ENCODE data around the gene LAT. TPM values are rescaled to one million over a fixed set of nuclear protein-coding genes. Genes with fewer than 3 reads are reported as not detected.

Gene LAT
- total and polyA plus RNA-seq, 8 donors = 1.9 to 26.0 (median 2.7) TPM

DNA sequence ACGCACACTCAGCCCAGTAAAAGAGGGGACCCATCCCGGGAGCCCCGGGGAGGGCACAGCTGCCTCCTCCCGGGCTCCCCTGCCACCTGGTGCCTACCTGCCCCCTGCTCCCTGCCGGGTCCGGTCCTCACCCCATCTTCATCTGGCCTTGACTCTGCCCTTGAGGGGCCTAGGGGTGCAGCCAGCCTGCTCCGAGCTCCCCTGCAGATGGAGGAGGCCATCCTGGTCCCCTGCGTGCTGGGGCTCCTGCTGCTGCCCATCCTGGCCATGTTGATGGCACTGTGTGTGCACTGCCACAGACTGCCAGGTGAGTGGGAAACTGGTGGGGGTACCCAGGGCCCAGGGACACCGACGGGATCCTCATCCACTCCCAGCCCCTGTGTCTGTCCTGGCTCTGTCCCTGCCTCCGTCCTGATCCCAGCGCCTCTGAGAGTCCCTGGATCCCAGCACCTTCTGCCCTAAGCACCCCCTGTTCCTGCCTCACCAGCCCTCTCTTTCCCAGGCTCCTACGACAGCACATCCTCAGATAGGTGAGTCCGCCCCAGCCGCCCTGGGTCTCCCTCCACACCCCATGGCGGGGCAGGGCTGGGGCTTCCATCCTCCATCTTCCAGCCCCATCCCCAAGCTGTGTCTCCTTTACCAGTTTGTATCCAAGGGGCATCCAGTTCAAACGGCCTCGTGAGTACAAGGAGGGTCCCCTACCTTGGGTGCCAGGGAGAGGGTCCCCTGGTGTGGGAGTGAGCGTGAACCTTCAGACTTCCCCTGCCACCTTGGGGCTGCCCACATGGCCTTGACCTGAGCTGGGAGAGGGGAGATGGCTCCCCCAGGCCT, 574 bp downstream of the LAT start:
- TF ChIP-seq, protein P1, sequence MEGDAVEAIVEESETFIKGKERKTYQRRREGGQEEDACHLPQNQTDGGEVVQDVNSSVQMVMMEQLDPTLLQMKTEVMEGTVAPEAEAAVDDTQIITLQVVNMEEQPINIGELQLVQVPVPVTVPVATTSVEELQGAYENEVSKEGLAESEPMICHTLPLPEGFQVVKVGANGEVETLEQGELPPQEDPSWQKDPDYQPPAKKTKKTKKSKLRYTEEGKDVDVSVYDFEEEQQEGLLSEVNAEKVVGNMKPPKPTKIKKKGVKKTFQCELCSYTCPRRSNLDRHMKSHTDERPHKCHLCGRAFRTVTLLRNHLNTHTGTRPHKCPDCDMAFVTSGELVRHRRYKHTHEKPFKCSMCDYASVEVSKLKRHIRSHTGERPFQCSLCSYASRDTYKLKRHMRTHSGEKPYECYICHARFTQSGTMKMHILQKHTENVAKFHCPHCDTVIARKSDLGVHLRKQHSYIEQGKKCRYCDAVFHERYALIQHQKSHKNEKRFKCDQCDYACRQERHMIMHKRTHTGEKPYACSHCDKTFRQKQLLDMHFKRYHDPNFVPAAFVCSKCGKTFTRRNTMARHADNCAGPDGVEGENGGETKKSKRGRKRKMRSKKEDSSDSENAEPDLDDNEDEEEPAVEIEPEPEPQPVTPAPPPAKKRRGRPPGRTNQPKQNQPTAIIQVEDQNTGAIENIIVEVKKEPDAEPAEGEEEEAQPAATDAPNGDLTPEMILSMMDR (IDR thresholded peaks at IDR 0.05) = no peak
- H3K4me3 ChIP-seq = no peak overlapping the region
- intact Hi-C loops (cut with DNase I) = no loop called here
- no peak overlapping the region for H3K27ac ChIP-seq
- peaks cover 0 to 17% (median 0%) of the 10 kb centered on the region in 3 donors for H3K36me3 ChIP-seq
- no peaks in the 10 kb centered on the region for H3K27me3 ChIP-seq
- 89 to 90% methylated on average over 16 to 19 of the region's 19 CpGs for WGBS, 2 donors
- DNase-seq (peak in 1 of 6 donors; percentile 67), FAIRE-seq (no peak), ATAC-seq (no peak)
- H3K4me1 ChIP-seq = no peaks in the 10 kb centered on the region
- no peaks in the 10 kb centered on the region for H3K9me3 ChIP-seq

DNA sequence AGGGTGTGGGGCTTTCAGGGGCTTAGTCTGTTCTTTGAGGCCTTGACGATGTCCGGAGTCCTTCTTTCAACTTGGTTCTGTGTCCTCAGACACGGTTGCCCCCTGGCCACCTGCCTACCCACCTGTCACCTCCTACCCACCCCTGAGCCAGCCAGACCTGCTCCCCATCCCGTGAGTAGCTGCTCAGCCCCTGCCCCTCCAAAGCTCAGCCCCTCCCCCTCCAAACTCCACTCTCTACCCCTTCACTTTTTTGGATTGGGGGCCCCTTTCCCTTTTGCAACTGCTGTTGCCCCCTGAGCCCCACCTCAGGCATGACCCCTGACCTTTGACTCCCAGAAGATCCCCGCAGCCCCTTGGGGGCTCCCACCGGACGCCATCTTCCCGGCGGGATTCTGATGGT, 1.2 kb downstream of the LAT start:
- 93 to 95% methylated on average over 9 of the region's 9 CpGs for WGBS, 2 donors
- FAIRE-seq = no peak
- H3K4me3 ChIP-seq = no peak overlapping the region
- peaks cover 0 to 17% (median 0%) of the 10 kb centered on the region in 3 donors for H3K36me3 ChIP-seq
- no peaks in the 10 kb centered on the region for H3K27me3 ChIP-seq
- no peak for DNase-seq
- TF ChIP-seq, protein P1 (IDR thresholded peaks at IDR 0.05) = no peak
- H3K4me1 ChIP-seq = no peaks in the 10 kb centered on the region
- no peak overlapping the region for H3K27ac ChIP-seq
- H3K9me3 ChIP-seq = no peaks in the 10 kb centered on the region
- intact Hi-C loops (cut with DNase I) = no loop called here
- ATAC-seq = no peak

DNA sequence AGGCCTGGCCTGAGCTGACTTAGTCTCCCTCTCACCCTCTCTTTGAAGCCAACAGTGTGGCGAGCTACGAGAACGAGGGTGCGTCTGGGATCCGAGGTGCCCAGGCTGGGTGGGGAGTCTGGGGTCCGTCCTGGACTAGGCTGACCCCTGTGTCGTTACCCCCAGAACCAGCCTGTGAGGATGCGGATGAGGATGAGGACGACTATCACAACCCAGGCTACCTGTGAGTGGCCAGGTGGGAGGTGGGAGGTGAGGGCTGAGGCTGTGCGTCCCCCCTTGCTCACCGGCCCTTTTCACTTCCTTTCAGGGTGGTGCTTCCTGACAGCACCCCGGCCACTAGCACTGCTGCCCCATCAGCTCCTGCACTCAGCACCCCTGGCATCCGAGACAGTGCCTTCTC, 1.6 kb downstream of the LAT start:
- ATAC-seq = no peak
- no peak for FAIRE-seq
- H3K4me3 ChIP-seq = no peak overlapping the region

DNA sequence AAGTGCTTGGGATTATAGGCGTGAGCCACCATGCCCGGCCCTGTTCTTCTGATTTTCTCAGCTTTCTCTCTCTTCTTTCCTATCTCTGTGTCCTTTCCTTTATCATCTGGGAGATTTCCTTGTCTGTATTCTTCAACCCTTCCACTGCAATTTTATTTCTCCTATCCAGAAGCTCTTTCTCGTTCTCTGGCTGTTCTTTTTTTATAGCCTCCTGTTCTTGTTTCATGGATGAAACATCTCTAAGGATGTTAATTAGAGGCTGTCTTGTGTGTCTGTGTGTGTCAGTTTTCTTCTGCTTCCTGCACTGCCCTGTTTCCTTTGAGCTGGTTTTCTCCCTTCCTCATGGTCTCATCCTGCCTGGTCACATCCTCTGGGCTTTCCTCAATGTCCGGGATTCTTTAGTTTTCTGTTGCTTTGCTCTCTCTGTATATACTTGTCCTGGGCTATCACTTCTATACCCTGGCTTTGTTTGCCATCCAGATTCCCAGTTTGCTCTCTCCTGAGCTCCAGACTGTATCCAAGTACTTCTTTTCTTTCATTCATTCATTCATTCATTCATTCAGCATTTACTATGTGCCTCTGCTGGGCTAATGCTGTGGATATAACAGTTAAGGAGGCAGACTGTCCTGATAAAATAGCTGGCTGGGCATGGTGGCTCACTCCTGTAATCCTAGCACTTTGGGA, 2.5 kb downstream of the LAT start:
- TF ChIP-seq, protein P1 (IDR thresholded peaks at IDR 0.05) = no peak
- peaks cover 0 to 17% (median 0%) of the 10 kb centered on the region in 3 donors for H3K36me3 ChIP-seq
- 96 to 99% methylated on average over 4 of the region's 4 CpGs for WGBS, 2 donors
- no peak overlapping the region for H3K4me3 ChIP-seq
- intact Hi-C loops (cut with DNase I) = no loop called here
- DNase-seq = no peak
- FAIRE-seq = no peak
- H3K27ac ChIP-seq = no peak overlapping the region
- H3K9me3 ChIP-seq = no peaks in the 10 kb centered on the region
- H3K27me3 ChIP-seq = no peaks in the 10 kb centered on the region
- no peak for ATAC-seq
- no peaks in the 10 kb centered on the region for H3K4me1 ChIP-seq

More for the DNA sequence above, 1.6 kb downstream of the LAT start:
- H3K36me3 ChIP-seq = peaks cover 0 to 17% (median 0%) of the 10 kb centered on the region in 3 donors
- intact Hi-C loops (cut with DNase I) = no loop called here
- DNase-seq = no peak
- no peak overlapping the region for H3K27ac ChIP-seq
- no peaks in the 10 kb centered on the region for H3K4me1 ChIP-seq
- no peaks in the 10 kb centered on the region for H3K9me3 ChIP-seq
- 95 to 97% methylated on average over 13 of the region's 13 CpGs for WGBS, 2 donors
- TF ChIP-seq, protein P1 (IDR thresholded peaks at IDR 0.05) = no peak
- no peaks in the 10 kb centered on the region for H3K27me3 ChIP-seq
